ENCODE data around the gene RPS6KL1.

RPS6KL1 gene

DNA sequence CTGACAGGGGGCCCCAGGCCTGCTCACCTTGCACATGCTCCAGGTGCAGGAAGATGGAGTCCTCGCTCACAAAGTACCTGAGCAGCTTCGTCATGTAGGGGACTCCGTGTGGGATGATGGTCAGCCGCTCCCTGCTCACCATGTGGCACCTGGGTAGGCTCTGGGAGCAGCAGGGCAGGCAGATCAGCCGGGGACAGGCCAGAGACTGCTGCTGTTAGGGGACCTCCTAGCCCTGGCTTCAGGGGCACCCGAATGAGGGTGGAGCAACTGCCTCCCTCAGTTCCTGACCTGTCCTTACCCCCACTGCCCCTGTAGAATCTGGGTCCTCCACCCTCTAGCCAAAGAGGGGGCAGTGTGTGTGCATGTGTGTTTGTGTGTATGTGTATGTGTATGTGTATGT lies 11.8 kb downstream of the RPS6KL1 start:
- DNase-seq (ENCODE audit: low spot score): no peak

GRCh38 chr14:74910556-74910955 lies 12.5 kb downstream of the RPS6KL1 start:
- no peak for DNase-seq (ENCODE audit: low spot score)

DNA sequence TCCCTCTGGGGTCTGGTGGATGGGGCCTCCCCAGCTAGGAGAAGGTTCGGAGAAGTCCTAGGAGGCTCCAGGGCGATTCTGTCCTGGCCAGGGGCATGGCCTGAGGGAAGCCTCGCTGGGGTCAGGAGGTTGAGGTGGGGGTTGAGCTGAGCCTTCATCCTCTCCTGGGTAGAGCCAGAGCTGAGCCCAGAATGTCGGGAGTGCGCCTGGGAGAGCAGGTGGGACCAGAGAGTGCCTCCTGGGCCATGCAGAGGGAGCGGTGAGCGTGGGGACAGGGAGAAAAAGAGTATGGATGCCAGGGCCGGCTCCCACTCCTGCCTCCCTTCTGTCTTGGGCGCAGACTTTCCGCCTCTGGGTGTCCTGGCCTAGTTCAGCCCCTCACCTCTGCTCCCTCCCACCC lies 13.1 kb downstream of the RPS6KL1 start:
- DNase-seq (ENCODE audit: low spot score): no peak

GRCh38 chr14:74909501-74909900 lies 13.6 kb downstream of the RPS6KL1 start:
- DNase-seq (ENCODE audit: low spot score): no peak

GRCh38 chr14:74908861-74909341 lies 14.2 kb downstream of the RPS6KL1 start:
- DNase-seq (ENCODE audit: low spot score): no peak

- DNase-seq (ENCODE audit: low spot score): no peak
These were observed 15.3 kb downstream of the RPS6KL1 start for GRCh38 chr14:74907744-74908143.

- DNase-seq (ENCODE audit: low spot score): no peak
These were observed 16.0 kb downstream of the RPS6KL1 start for GRCh38 chr14:74906925-74907521.

- DNase-seq (ENCODE audit: low spot score): peak; percentile 85
These were observed 17.4 kb downstream of the RPS6KL1 start for GRCh38 chr14:74905595-74906142.

DNA sequence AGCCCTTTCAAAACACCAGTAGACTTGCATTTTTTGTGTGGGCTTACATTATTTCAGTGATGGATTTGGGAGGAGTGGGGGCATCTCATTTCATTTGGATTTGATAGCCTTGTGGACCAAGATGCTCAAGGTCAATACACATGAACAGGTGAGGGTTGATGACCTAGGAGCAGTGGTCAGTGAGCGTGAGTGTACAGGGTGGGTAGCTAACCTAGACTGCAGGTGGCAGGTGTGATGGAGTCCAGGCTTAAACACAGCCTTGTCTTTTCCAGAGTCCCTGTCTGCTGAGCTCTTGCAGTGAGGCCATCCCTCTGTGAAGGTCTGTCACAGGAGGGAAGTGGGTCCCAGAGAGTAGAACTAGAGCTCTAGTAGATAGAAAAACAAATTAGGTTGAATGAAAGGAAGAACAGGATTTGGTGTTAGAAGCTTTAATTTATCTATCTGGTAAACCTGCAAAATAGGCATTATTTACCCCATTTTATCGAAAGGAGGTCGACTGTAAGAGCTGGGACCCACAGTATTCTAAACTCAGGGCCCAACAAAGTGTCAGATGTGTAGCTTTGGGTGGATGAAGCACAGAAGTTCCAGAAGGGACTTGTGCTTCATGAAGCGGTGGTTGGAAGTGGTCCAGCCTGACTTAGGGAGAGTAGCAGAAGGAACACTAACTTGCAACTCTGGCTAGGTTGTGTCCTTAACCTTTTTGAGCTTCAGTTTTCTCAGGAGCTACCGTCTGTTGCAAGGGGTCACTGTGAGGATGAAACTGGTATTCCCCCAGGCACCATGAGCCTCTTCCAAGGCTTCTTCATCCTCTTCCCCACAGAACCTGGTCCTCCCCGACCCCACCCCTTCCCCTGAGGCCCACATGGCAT lies 18.2 kb downstream of the RPS6KL1 start:
- DNase-seq (ENCODE audit: low spot score): no peak

DNA sequence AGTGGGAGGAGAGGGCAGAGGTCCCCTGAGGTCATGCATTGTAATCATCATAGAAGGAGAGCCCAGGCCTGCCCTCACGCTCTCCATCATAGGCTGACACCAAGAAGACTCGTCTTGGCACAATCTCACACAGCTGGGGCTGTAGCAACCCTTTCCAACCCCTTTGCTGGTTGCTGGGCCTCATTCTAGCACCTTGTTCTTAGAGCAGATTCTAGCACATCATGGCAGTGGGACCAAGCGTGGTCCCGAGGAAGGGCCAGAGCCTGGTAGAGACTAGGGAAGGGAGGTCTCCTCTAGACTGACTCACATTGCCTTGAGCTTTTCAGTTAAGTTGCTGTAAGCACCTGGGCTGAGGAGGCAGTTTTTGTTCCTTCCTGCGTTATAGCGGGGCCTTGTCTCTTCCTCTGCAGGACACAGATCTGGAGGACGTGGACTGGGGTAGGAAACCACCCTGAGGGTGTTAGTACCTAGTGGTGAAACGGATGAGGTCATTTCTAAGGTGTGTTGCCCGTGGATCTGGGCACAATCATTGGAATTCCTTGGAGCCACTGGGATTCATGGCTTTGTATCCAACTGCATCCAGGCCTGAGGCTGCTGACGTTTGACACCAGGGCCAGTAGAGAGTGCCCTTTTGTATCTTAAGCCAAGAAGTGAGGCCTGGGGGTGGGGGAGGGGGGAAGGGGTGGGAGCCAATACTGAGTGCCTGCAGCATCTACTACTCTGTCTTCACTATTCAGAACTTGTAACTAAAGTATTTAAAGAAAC lies 19.9 kb downstream of the RPS6KL1 start:
- DNase-seq (ENCODE audit: low spot score): no peak

- no peak for DNase-seq (ENCODE audit: low spot score)
These were observed 24.4 kb downstream of the RPS6KL1 start for GRCh38 chr14:74898694-74899093.

GRCh38 chr14:74898083-74898482 lies 25.0 kb downstream of the RPS6KL1 start:
- no peak for DNase-seq (ENCODE audit: low spot score)

DNA sequence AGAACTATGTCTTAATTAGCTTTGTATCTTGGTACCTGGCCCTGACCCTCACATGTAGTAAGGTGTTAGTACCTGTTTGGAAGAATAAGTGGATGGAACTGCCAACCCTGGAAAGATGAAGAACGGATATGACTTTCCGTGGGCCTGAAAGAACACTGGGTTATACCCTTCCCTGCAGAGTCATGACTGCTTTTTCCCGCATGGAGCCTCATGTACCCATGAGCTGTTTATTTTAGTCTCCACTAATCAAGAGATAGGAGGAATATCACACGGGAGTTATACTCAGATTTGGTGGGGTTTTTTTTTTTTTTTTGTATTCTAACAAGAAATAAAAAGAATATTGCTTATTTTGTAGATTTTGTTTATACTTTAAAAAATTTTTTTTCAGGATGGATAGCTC lies 25.4 kb downstream of the RPS6KL1 start:
- DNase-seq (ENCODE audit: low spot score): no peak

DNA sequence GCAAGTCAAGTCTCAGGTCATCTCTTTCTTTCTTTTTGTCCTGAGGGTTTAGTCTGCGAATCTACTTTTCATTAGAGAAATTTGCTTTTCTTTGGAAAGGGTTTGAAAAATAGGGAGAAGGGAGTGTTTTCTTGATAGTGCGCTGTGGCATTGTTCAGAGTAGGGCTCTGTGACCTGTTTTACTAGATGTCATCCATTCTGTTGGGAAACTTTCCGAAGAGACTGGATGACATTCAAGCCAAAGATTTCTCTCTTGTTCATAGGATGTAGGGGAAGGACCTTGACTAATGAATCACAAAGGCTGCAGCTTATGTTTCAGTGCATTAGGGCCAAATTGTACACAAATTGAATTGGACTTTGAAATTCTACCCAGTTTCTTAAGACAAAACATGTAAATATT lies 26.7 kb downstream of the RPS6KL1 start:
- no peak for DNase-seq (ENCODE audit: low spot score)

DNA sequence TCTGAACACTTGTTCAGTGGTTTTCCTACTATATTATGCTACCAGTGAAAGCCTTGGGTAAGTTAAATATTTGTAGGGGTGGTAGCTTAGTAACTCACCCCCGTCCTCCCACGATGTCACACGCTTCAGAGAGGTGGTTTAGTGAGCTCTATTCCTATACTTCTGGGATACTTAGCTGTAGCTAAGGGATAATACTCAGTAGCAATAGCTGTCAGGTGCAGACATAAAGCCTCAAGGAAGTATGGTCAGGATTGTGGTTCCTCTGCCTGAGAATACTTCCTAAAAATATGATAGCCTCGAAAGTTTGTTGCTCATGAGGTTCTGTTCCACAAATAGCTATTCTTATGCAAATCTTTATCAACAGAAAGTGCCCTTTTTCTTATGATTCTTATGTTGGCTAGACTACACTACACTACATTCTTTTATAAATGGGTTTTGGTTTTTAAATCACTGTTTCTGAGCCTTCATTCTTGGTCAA lies 29.4 kb downstream of the RPS6KL1 start:
- no peak for DNase-seq (ENCODE audit: low spot score)

DNA sequence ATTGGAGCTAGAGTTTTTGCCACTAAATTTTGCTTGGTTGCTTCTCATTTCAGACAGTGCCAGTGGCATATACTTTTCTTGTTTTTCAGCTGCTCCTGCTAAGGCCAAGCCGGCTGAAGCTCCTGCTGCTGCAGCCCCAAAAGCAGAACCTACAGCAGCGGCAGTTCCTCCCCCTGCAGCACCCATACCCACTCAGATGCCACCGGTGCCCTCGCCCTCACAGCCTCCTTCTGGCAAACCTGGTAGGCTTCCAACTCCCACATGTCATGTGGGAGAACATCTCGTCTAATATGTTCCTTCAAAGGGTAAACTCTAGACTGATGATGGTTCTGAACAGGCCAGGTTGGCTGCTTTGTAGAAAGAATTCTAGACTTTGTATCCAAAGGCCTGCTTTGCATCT lies 30.3 kb downstream of the RPS6KL1 start:
- DNase-seq (ENCODE audit: low spot score): no peak

DNA sequence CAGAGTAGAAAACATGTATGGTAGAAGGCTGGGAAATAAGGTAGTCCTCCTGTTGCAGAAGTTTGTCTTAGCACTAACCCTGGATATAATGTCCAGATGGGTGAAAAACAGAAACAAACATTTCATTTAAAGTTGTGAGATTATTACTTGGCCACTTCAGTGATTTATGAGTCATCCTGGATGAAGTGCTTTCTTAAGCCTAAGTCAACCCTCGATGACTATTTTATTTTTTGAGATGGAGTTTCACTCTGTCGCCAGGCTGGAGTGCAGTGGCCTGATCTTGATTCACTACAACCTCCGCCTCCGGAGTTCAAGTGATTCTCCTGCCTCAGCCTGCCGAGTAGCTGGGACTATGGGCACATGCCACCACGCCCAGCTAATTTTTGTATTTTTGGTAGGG lies 31.2 kb downstream of the RPS6KL1 start:
- no peak for DNase-seq (ENCODE audit: low spot score)

DNA sequence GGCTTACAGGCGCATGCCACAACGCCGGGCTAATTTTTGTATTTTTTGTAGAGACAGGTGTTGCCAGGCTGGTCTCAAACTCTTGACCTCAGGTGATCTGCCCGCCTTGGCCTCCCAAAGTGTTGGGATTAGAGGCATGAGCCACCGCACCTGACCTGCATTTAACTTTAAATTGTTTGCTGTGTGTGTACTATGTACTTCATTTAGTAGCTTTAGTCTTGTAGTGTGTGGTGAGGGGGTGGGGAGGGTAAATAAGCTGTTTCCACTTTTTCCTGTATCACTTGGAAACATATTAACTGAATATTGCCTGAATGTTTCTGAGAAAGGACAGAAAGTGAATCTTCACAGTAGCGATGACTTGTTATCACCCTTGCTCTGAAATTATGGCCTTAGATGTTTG lies 32.8 kb downstream of the RPS6KL1 start:
- no peak for DNase-seq (ENCODE audit: low spot score)

DNA sequence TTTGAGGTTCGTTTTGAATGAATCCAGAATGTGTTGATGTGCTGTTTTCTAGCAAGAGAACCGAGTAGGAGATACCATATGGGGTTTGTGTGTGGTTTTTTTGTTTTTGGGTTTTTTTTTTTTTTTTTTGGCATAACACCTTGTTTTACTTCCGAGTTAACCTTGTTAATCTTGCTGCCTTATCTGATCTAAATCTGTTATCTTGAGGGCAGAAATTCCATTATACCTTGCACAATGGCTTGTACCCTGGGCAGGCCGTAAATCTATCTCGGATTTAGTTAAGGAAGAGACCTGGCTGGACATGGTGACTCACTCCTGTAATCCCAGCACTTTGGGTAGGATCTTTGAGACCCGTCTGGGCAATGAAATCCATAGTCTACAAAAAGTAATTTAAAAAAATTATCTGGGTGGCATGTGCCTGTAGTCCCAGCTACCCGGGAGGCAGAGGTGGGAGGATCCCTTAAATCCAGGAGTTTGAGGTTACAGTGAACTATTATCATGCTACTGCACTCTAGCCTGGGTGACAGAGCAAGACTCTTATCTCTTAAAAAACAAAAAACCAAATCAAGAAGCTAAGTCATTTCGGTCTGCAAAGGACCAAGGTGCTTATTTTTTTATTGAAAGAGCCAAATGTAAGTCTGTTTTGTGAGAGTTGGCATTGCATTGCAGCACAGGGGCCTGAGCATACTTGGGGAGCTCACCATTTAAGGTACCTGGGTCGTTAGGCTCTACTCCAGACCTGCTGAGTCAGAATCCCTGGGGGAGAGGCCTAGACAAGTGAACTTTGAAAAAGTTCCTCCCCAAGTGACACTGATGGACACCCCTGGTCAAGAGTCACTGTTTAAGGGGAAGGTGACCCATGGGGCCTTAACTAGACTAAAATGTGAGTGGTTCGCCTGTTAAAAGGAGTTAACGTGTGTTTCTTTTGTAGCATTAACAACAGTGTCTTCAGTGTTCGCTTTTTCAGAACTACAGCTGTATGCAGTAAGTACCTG lies 34.6 kb downstream of the RPS6KL1 start:
- no peak for DNase-seq (ENCODE audit: low spot score)

DNA sequence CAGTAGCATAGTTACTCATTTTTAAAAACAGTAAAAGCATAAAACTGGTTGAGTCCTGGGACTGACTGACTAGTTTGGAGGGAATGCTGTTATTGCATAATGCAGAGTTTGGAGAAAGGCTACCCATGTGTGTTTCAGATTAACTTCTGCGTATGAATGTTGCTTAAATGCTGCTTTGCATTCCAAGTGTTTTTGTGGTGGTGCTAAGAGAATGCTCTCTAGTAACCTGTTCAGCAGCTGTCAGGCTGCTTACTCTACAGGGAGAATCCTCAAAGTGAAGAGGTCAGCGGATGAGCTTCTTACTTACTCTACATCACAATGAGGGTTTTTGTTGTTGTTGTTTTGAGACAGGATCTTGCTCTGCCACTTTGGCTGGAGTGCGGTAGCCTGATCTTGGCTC lies 37.1 kb downstream of the RPS6KL1 start:
- no peak for DNase-seq (ENCODE audit: low spot score)

All from D341Med (cell line).